NOMO-1 (cell line): Measurements from ENCODE around the gene LPCAT4.
"Not testable (repeated sequence)": the region's sequence is repeated elsewhere in the genome, so short reads cannot be mapped to it uniquely, and the experiment has no call there.

Experiments
- DNase-seq, 2 experiments: peaks; one replicate each; lab custom pipeline; 2025; ENCODE audit not compliant: unreplicated experiment in 2 of 2; lab: John Stamatoyannopoulos, UW

Gene LPCAT4

GRCh38 chr15:34365091-34365825 is 1.7 kb downstream of the LPCAT4 start:
- no peak for DNase-seq

GRCh38 chr15:34364041-34364440 is 3.0 kb downstream of the LPCAT4 start:
- DNase-seq, result no peak

- no peak for DNase-seq
Observed at GRCh38 chr15:34362047-34362773, 4.8 kb downstream of the LPCAT4 start.

GRCh38 chr15:34361278-34361677 is 5.7 kb downstream of the LPCAT4 start:
- no peak for DNase-seq

- DNase-seq, result no peak
Observed at GRCh38 chr15:34360298-34360697, 6.7 kb downstream of the LPCAT4 start.

- no peak for DNase-seq
Observed at GRCh38 chr15:34359416-34359815, 7.6 kb downstream of the LPCAT4 start.

- DNase-seq, result no peak
Observed at GRCh38 chr15:34358948-34359347, 8.0 kb downstream of the LPCAT4 start.

GRCh38 chr15:34358367-34358766 is 8.6 kb downstream of the LPCAT4 start:
- no peak for DNase-seq

GRCh38 chr15:34357653-34358052 is 9.3 kb downstream of the LPCAT4 start:
- no peak for DNase-seq

- DNase-seq, result no peak
Observed at GRCh38 chr15:34355241-34355640, 11.8 kb downstream of the LPCAT4 start.

- DNase-seq, result no peak
Observed at GRCh38 chr15:34354286-34354685, 12.7 kb downstream of the LPCAT4 start.

GRCh38 chr15:34353627-34354026 is 13.4 kb downstream of the LPCAT4 start:
- DNase-seq, result no peak

- not testable (repeated sequence) for DNase-seq
Observed at GRCh38 chr15:34352996-34353395, 14.0 kb downstream of the LPCAT4 start.

GRCh38 chr15:34349769-34350168 is 17.2 kb downstream of the LPCAT4 start:
- no peak for DNase-seq

GRCh38 chr15:34348735-34349300 is 18.2 kb downstream of the LPCAT4 start:
- no peak for DNase-seq

- no peak for DNase-seq
Observed at GRCh38 chr15:34347951-34348638, 18.9 kb downstream of the LPCAT4 start.

GRCh38 chr15:34342737-34343575 is 24.0 kb downstream of the LPCAT4 start, which contains the start of the genes NOP10 and NUTM1:
Gene NOP10, minus strand, starts transcription at chr15:34343136. Its CDS starts 63 bp downstream, at chr15:34343073.
Gene NUTM1, plus strand, starts transcription at chr15:34343315. Its CDS starts 382 bp downstream, at chr15:34343697.
- DNase-seq, result peak; percentile 87 to 93

- DNase-seq, result not testable (repeated sequence)
Observed at GRCh38 chr15:34342213-34342736, 24.7 kb downstream of the LPCAT4 start.

- no peak for DNase-seq
Observed at GRCh38 chr15:34341381-34342212, 25.4 kb downstream of the LPCAT4 start.
